ENCODE measurements around the gene C12orf42. TPM values are rescaled to one million over a fixed set of nuclear protein-coding genes. Genes with fewer than 3 reads are reported as not detected.
A peak's percentile ranks its signal among the peaks of the same experiment; 100 is the strongest.

C12orf42 gene
- total and polyA plus RNA-seq, 2 of the 4 experiments (the other 2 are of a cell fraction), result not detected

GRCh38 chr12:103503546-103504480 lies 8.0 kb upstream of the C12orf42 start (continued):
- TF ChIP-seq BHLHE40 (IDR thresholded peaks at IDR 0.05; ENCODE audit: low read depth, low read length), result no peak

DNA sequence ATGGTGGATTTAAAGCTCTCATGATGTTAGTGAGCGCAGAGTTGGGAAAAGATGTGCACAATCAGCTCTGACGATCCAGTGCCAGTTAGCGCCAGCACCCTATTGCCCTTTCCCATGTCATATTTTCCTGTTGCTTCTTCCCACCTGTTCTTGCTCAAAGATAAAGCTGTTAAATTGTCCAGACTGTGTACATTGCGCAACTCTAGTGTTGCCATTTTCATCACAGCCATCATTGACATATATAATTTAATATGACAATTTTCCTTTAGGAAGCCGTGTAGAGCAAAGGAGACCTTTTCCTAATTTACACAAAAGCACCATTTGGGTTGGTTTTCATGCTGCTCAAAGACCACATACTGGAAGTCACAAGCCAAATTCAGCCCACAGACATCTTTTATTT lies 5.7 kb upstream of the C12orf42 start:
- BruUV-seq (replicated peaks), result no TSS peak
- Histone ChIP-seq H3K23ac (ENCODE audit: low read depth, low read length) (no peak overlapping the region), H3K14ac (replicated peaks; ENCODE audit: low read depth, low read length) (no peak overlapping the region), H3K36me3 (ENCODE audit: control insufficient read depth, insufficient read depth, low read length) (no peaks in the 10 kb centered on the region), H4K91ac (ENCODE audit: insufficient read depth, low read depth, low read length) (no peak overlapping the region), H3K27me3 (ENCODE audit: control insufficient read depth, insufficient read depth, low read length) (no peaks in the 10 kb centered on the region), H2AK9ac (replicated peaks; ENCODE audit: low read depth, low read length, poor library complexity) (no peak overlapping the region), H3K56ac (ENCODE audit: extremely low read depth, insufficient read depth, low read length) (no peak overlapping the region), H2BK5ac (ENCODE audit: low read depth, low read length, poor library complexity, severe bottlenecking) (no peak overlapping the region), H3K9ac (ENCODE audit: low read depth, low read length) (no peak overlapping the region), H2BK120ac (ENCODE audit: low read depth, low read length) (no peak overlapping the region), H2BK15ac (ENCODE audit: low read depth, low read length) (no peak overlapping the region), H3K4me2 (ENCODE audit: low read depth, low read length) (no peak overlapping the region), H3K4ac (ENCODE audit: low read depth, low read length) (no peak overlapping the region), H2BK20ac (ENCODE audit: low read depth, low read length) (no peak overlapping the region), H3K4me3 (ENCODE audit: insufficient read depth, low read depth, low read length) (no peak overlapping the region), H3K4me1 (ENCODE audit: control insufficient read depth, insufficient read depth, low read length) (no peaks in the 10 kb centered on the region), H4K5ac (ENCODE audit: low read depth, low read length) (no peak overlapping the region), H4K20me1 (ENCODE audit: insufficient read depth, low read length) (no peaks in the 10 kb centered on the region), H3K27ac (ENCODE audit: insufficient read depth, low read length) (no peak overlapping the region), H3K9me1 (ENCODE audit: insufficient read depth, low read length) (no peaks in the 10 kb centered on the region), H3K18ac (ENCODE audit: low read depth, low read length) (no peak overlapping the region), H3K79me1 (ENCODE audit: low read depth in 1 of 2, low read length in 2 of 2) (no peaks in the 10 kb centered on the region), H2AFZ (replicated peaks; ENCODE audit: low read length, poor library complexity) (no peak overlapping the region), H3K9me3 (ENCODE audit: control insufficient read depth, insufficient read depth, low read length) (no peaks in the 10 kb centered on the region; the same call in 1 of the 2 replicates), H4K8ac (ENCODE audit: low read depth in 2 of 2, low read length in 2 of 2) (no peak overlapping the region), H2AK5ac (ENCODE audit: low read depth, low read length) (no peak overlapping the region)
- TF ChIP-seq MXI1 (IDR thresholded peaks at IDR 0.05; ENCODE audit: borderline replicate concordance, low read depth, low read length), result no peak
- no peak for TF ChIP-seq RCOR1 (IDR thresholded peaks at IDR 0.05; ENCODE audit: insufficient replicate concordance, low read length)
- TF ChIP-seq CEBPB (IDR thresholded peaks at IDR 0.05; ENCODE audit: low read depth, low read length), result peak; percentile 82
- TF ChIP-seq RFX5 (IDR thresholded peaks at IDR 0.05; ENCODE audit: low read depth, low read length), result no peak
- no peak for TF ChIP-seq RAD21 (IDR thresholded peaks at IDR 0.05; ENCODE audit: low read length)
- TF ChIP-seq, protein P1, sequence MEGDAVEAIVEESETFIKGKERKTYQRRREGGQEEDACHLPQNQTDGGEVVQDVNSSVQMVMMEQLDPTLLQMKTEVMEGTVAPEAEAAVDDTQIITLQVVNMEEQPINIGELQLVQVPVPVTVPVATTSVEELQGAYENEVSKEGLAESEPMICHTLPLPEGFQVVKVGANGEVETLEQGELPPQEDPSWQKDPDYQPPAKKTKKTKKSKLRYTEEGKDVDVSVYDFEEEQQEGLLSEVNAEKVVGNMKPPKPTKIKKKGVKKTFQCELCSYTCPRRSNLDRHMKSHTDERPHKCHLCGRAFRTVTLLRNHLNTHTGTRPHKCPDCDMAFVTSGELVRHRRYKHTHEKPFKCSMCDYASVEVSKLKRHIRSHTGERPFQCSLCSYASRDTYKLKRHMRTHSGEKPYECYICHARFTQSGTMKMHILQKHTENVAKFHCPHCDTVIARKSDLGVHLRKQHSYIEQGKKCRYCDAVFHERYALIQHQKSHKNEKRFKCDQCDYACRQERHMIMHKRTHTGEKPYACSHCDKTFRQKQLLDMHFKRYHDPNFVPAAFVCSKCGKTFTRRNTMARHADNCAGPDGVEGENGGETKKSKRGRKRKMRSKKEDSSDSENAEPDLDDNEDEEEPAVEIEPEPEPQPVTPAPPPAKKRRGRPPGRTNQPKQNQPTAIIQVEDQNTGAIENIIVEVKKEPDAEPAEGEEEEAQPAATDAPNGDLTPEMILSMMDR (conservative IDR thresholded peaks at IDR 0.05; ENCODE audit: low read depth, low read length), result no peak
- TF ChIP-seq POLR2A (IDR thresholded peaks at IDR 0.05; ENCODE audit: low read depth, low read length), result no peak
- no peak for TF ChIP-seq MAZ (IDR thresholded peaks at IDR 0.05; ENCODE audit: borderline replicate concordance, low read depth, low read length)
- intact Hi-C loops (cut with micrococcal nuclease) (no loop called here), in situ Hi-C loops (cut with MboI; ENCODE audit: low sequenced_read_pairs) (no loop called here), dilution Hi-C loops (cut with HindIII; ENCODE audit: low sequenced_read_pairs, unreplicated experiment) (no loop called here)
- CTCF ChIA-PET, result no interaction called here
- no peak for ATAC-seq (ENCODE audit: low read depth)
- DNase-seq, result no peak
- WGBS, 2 experiments (ENCODE audit: extremely low coverage in 2 of 2, insufficient read length in 1 of 2), result 100% methylated on average over 1 of the region's 5 CpGs; no CpG with 5 or more reads in 1 of the 2 experiments
- POLR2A ChIA-PET (ENCODE audit: unreplicated experiment), result no interaction called here

Data from IMR-90 (cell line).